ENCODE results near the gene ARVCF.
"Not testable (repeated sequence)": the region's sequence is repeated elsewhere in the genome, so short reads cannot be mapped to it uniquely, and the experiment has no call there.

Gene ARVCF

GRCh38 chr22:19959043-19959586 lies 57.5 kb downstream of the ARVCF start:
- no peak for DNase-seq

DNA sequence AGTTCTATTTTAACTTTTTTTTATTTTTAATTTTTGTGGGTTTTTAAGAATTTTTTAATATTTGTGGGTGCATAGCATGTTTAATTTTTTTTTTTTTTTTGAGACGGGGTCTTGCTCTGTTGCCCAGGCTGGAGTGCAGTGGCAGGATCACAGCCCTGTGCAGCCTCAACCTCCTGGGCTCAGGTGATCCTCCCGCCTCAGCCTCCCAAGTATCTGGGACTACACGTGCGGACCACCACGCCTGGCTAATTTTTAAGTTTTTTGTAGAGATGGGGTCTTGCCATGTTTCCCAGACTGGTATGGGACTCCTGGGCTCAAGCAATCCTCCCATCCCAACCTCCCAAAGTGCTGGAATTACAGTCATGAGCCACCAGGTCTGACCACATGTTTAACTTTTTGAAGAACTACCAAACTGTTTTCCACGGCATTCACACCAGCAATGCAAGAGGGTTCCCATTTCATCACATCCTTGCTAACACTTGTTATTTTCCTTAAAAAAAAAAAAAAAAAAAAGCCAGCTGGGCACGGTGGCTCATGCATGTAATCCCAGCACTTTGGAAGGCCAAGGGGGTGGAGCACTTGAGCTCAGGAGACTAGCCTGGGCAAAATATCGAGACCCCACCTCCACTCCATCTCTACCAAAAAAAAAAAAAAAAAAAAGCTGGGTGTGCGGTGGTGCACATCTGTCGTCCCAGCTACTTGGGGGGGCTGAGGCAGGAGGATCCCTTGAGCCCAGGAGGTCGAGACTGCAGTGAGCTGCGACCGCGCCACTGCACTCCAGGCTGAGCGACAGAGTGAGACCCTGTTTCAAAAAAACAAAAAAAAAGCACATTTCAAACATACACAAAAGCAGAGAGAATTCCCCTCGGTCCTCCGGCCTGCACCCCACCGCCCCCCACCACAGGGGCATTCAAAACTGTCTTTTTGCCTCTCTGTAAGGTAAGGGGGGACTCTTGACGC lies 58.3 kb downstream of the ARVCF start:
- DNase-seq: no peak

DNA sequence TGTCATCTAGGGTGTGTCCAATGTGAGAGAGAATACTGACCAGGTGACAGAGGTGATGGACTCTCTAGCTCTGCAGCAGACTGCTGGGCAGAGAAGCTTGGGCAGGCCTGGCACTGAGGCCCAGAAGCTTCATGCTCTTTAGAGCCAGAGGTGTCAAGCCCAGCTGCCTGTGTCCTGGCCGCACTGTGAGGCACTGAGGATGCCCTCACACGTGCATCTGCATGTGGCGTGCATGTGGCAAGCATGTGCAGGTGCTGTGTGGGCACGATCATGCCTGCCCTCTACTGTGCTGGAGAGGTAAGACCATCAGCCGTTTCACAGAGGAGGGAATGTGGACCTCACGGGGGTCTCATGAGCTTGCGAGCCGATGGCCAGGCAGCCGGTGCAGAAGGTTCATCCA lies 59.2 kb downstream of the ARVCF start:
- no peak for DNase-seq

DNA sequence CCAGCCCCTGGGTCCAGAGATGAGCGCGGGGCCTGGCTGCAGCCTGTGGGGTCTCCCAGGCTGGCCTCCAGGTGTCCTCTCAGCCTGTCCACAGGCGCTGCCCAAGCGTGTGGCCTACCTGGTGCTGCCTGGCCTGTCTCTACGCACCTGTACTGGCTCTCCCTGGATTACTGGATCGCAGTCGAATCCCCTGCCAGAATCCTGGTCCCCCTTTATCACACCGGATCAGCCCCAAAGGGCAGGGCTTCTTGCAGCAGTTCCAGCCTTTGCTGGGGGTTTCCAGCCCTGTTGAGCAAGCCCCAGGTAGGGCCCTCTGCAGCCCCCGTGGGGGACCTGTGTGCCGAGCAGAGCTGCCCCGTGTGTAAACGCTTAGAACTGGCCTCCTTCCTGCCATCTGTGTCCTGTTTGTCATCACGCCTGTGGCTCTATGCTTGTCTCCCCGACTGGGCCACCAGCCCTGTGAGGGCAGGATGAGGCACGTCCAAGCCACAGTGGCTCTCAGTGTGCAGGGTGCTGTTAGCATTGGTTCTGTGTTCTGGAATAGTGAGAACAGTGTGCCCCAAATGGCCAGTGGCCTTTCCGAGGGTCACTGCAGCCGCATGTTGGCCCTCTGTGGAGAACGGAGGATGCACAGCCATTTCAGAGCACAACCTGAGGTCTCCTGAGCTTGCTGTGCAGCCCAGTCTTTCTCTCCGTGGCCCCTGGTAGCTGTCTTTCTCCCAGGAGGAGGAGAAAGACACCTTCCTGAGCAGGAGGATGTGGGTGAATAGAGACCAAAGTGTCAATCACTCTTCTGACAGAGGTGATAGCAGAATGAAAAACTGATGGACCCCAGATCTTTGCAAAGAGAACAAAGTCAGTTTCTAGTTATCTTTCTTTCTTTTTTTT lies 61.1 kb downstream of the ARVCF start:
- DNase-seq: no peak

- DNase-seq: no peak
These were observed 65.3 kb downstream of the ARVCF start for GRCh38 chr22:19951346-19951745.

- no peak for DNase-seq
These were observed 68.4 kb downstream of the ARVCF start for GRCh38 chr22:19948057-19948760.

DNA sequence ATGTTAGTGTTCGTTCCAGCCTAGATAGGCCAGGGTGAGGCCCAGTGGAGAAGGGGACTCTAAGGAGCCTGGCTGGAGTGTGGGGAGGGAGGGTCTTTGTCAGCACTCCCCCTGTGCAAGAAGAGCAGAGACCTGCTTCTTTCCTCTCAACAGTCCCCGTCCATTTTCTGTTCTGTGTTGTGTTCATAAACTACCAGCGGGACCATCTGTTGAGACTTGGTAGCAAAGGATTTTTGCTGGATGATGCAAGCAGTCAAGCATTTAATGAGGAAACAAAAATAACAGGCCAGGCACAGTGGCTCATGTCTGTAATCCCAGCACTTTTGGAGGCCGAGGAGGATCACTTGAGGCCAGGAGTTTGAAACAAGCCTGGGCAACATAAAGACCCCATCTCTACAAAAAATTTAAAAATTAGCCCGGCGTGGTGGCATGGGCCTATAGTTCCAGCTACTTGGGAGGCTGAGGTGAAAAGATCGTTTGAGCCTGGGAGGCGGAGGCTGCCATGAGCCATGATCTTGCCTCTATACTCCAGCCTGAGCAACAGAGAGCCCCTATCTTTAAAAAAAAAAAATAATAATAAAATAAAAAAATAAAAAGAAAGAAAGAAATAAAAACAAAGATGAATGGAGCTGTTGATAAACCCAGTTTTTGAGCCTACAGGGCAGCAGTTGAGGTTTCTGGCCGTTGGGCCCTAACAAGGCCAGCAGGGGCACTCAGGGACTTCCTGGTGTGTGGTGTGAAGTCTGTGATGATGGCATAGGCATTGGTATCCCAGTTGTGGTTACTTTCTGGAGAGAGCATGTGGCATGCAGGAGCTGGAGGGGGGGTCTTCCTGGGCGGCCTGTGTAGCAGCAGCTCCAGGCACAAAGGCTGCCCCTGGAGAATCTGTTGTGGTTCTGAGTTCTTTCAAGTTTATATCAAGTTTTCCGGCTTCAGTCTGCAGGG lies 73.3 kb downstream of the ARVCF start:
- DNase-seq: no peak

- DNase-seq: no peak
These were observed 74.2 kb downstream of the ARVCF start for GRCh38 chr22:19942157-19943081.

- DNase-seq: peak; percentile 35
These were observed 75.1 kb downstream of the ARVCF start, which contains the start of the genes COMT and TXNRD2 for GRCh38 chr22:19941365-19942082. TSS of gene COMT (plus strand) at chr22:19941772. CDS start at chr22:19962527, 20,755 bp downstream. TSS of gene TXNRD2 (minus strand) at chr22:19941818. CDS start at chr22:19941803, 15 bp downstream.

- no peak for DNase-seq
These were observed 75.9 kb downstream of the ARVCF start for GRCh38 chr22:19940536-19941364.

DNA sequence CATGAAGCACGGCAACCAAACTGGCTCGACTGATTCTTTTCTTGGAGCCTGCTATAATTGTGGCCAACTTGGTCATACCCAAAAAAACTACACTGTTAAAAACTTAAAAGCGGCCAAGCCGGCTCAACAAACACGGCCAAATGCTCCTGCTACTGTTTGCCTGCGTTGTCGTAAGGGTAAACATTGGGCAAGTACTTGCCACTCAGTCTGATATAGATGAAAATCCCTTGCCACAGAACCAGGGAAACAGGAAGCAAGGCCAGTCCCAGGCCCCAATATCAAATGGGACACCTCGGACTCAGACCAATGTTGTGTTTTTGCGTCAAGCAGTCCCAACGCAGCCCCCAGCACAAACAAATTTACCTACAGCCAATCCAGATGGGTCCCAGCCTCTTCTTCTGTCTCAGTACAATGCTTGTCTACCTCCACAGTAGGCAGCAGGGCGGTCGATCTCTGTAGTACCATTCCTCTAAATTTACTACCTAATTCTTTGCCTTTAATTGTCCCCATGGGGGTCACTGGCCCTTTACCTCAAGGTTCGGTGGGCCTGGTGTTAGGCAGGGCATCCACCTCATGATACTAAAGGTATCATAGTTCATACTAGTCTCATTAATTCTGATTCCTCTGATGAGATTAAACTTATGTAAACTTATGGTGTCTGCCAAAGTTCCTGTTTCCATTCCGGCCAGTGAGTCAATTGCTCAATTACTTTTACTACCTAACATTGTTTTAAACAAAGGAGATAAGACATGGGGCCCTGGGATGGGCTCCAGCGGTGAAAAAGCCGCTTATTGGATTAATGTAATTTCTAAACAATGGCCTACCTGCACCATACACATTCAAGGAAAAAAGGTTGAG lies 78.8 kb downstream of the ARVCF start:
- DNase-seq: no peak

DNA sequence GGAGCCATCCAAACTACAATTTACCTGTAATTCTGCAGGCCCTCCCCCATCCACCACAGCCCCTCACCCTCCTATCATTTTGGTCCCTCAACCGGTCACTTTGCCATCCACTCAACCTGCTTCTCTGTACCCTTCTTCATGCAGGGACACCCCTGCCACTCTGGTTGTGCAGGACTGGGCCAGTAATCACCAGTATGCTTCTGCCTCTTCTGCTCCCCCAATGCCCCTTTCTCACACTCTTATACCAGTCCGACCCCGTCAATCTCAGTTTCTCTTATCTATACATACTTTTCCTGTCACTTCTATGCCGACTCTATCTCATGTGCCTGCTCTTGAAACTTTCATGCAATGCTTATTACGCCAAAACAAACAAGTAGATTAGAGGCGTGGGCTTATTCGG lies 80.1 kb downstream of the ARVCF start:
- no peak for DNase-seq

DNA sequence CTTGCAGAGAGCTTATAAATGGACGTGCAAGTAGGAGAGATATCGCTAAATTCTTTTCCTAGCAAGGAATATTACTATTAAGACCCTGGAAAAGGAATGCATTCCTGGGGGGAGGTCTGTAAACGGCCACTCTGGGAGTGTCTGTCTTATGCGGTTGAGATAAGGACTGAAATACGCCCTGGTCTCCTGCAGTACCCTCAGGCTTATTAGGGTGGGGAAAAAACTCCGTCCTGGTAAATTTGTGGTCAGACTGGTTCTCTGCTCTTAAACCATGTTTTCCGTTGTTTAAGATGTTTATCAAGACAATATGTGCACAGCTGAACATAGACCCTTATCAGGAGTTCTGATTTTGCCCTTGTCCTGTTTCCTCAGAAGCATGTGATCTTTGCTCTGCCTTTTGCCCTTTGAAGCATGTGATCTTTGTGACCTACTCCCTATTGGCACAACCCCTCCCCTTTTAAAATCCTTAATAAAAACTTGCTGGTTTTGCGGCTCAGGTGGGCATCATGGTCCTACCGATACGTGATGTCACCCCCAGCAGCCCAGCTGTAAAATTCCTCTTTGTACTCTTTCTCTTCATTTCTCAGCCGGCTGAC lies 81.4 kb downstream of the ARVCF start:
- DNase-seq: not testable (repeated sequence)

DNA sequence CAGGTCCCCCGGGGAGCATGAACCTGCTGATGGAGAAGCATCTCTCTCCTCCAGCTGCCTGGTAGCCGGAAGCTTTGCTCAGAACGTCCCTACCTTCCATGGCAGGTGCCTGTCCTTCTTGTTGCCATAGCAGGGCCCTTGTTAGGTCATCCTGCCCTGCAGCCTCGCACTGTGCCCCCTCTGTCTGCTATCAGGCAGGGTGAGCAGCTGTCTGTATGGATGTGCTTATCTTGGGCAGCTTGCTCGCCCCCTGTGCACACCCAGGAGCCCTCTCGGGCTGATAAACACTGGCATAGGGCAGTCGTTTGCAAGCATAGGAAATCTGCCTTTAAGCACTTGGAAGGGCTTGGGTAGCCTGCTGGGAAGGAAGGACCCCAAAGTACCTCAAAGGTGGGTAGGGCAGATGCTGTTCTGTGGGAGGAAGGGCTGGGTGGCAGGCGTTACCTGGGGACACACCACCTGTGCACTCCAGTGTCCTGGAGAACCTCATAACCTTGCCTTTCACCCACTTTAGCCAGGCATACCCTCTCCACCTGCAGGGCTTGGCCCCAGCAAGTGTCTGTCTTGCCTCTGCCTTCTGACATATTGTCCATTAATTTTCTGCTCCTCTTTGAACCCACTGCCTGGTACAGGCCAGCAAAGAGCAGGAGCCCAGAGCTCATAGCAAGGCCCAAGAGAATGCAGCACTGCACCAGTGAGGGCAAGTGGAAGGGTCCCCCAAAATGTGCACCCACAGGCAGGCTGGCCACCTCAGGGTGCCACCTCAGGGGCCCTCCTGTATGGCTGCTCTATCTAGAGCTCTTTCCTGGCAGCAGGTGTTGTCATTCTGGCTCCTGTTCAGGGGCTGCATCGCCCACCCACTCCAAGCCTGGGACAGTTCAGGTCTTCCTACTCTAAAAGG lies 83.0 kb downstream of the ARVCF start:
- no peak for DNase-seq

- no peak for DNase-seq
These were observed 84.0 kb downstream of the ARVCF start for GRCh38 chr22:19932367-19933206.

Data from T1000 (cell line).